ENCODE measurements around the gene USP38.
A peak's percentile ranks its signal among the peaks of the same experiment; 100 is the strongest.
"Not testable (repeated sequence)": the region's sequence is repeated elsewhere in the genome, so short reads cannot be mapped to it uniquely, and the experiment has no call there.

USP38 gene

GRCh38 chr4:143215873-143216272, 31.2 kb downstream of the USP38 start:
- DNase-seq, result no peak

- no peak for DNase-seq
Measured at GRCh38 chr4:143224255-143224654, 39.5 kb downstream of the USP38 start.

GRCh38 chr4:143225167-143225566, 40.5 kb downstream of the USP38 start:
- no peak for DNase-seq

GRCh38 chr4:143230683-143231082, 46.0 kb downstream of the USP38 start:
- DNase-seq, result no peak

GRCh38 chr4:143232277-143232676, 47.6 kb downstream of the USP38 start:
- no peak for DNase-seq

- DNase-seq, result no peak
Measured at GRCh38 chr4:143234153-143234552, 49.4 kb downstream of the USP38 start.

- not testable (repeated sequence) for DNase-seq
Measured at GRCh38 chr4:143237195-143237594, 52.5 kb downstream of the USP38 start.

- peak; percentile 60 for DNase-seq
Measured at GRCh38 chr4:143240939-143241679, 56.4 kb downstream of the USP38 start.

GRCh38 chr4:143241892-143242291, 57.2 kb downstream of the USP38 start:
- DNase-seq, result peak; percentile 37

- no peak for DNase-seq
Measured at GRCh38 chr4:143243041-143243440, 58.3 kb downstream of the USP38 start.

- DNase-seq, result no peak
Measured at GRCh38 chr4:143246977-143247376, 62.3 kb downstream of the USP38 start.

- DNase-seq, result no peak
Measured at GRCh38 chr4:143247866-143248265, 63.1 kb downstream of the USP38 start.

- DNase-seq, result peak; percentile 52
Measured at GRCh38 chr4:143248827-143249226, 64.1 kb downstream of the USP38 start.

GRCh38 chr4:143250617-143251016, 65.9 kb downstream of the USP38 start:
- no peak for DNase-seq

- DNase-seq, result no peak
Measured at GRCh38 chr4:143251348-143251747, 66.6 kb downstream of the USP38 start.

- no peak for DNase-seq
Measured at GRCh38 chr4:143251779-143252178, 67.1 kb downstream of the USP38 start.

GRCh38 chr4:143252478-143252877, 67.8 kb downstream of the USP38 start:
- DNase-seq, result no peak

GRCh38 chr4:143253166-143253565, 68.4 kb downstream of the USP38 start:
- peak; percentile 61 for DNase-seq

GRCh38 chr4:143254491-143255226, 69.9 kb downstream of the USP38 start:
- no peak for DNase-seq

GRCh38 chr4:143256456-143256855, 71.7 kb downstream of the USP38 start:
- DNase-seq, result no peak

- DNase-seq, result no peak
Measured at GRCh38 chr4:143257356-143257755, 72.6 kb downstream of the USP38 start.

GRCh38 chr4:143260750-143261149, 76.0 kb downstream of the USP38 start:
- DNase-seq, result no peak

- no peak for DNase-seq
Measured at GRCh38 chr4:143262838-143263237, 78.1 kb downstream of the USP38 start.

- not testable (repeated sequence) for DNase-seq
Measured at GRCh38 chr4:143267690-143268089, 83.0 kb downstream of the USP38 start.
